GM12878 (cell line): ENCODE measurements around the gene GGNBP2. TPM values are rescaled to one million over a fixed set of nuclear protein-coding genes. Genes with fewer than 3 reads are reported as not detected.
A peak's percentile ranks its signal among the peaks of the same experiment; 100 is the strongest.

ENCODE experiments used
- ATF2 ChIP-seq: IDR thresholded peaks from 2 replicates; pipeline ENCODE4 v1.6.1; 2012; ENCODE audit warnings: low read length, inconsistent platforms
- CBX3 ChIP-seq: fragments of 200-600 bp; sonication (generic); IDR thresholded peaks from 2 replicates; pipeline ENCODE4 v1.6.1; 2016; ENCODE audit warnings: low read depth, borderline replicate concordance
- CEBPZ ChIP-seq: fragments of 150-350 bp; IDR thresholded peaks from 2 replicates; pipeline ENCODE4 v1.6.1; 2016; ENCODE audit warnings: low read depth, low read length
- CHD1 ChIP-seq: IDR thresholded peaks from 2 replicates; pipeline ENCODE4 v1.6.1; 2012; ENCODE audit warnings: low read depth, low read length, improper control_type of control experiment
- IRF3 ChIP-seq: fragments of 450-650 bp; IDR thresholded peaks from 2 replicates; pipeline ENCODE4 v1.6.1; 2014; ENCODE audit warnings: mild to moderate bottlenecking
- JUNB ChIP-seq: IDR thresholded peaks from 2 replicates; pipeline ENCODE4 v1.6.1; 2016; ENCODE audit warnings: antibody characterized with exemption, mild to moderate bottlenecking
- KLF5 ChIP-seq: fragments of 450-650 bp; IDR thresholded peaks from 2 replicates; pipeline ENCODE4 v1.6.1; 2014; ENCODE audit warnings: mild to moderate bottlenecking; ENCODE audit not compliant: partially characterized antibody
- MAX ChIP-seq: IDR thresholded peaks from 2 replicates; pipeline ENCODE4 v1.6.1; 2012; ENCODE audit warnings: low read depth, low read length, improper control_type of control experiment
- MTA2 ChIP-seq: fragments of 450-650 bp; IDR thresholded peaks from 2 replicates; pipeline ENCODE4 v1.6.1; 2016; ENCODE audit warnings: low read depth, mild to moderate bottlenecking, moderate library complexity
- MTA3 ChIP-seq: IDR thresholded peaks from 2 replicates; pipeline ENCODE4 v1.6.1; 2012; ENCODE audit warnings: low read length, inconsistent platforms, borderline replicate concordance
- NKRF ChIP-seq: fragments of 450-650 bp; conservative IDR thresholded peaks from 2 replicates; pipeline ENCODE4 v1.6.1; 2017; ENCODE audit warnings: mild to moderate bottlenecking, moderate library complexity
- PRDM15 ChIP-seq: fragments of 450-650 bp; formaldehyde crosslinking; IDR thresholded peaks from 2 replicates; pipeline ENCODE4 v1.4.0; 2020; ENCODE audit warnings: mild to moderate bottlenecking, moderate library complexity
- SIX5 ChIP-seq: IDR thresholded peaks from 2 replicates; pipeline ENCODE4 v1.6.1; 2011; ENCODE audit warnings: mild to moderate bottlenecking, low read depth, low read length, moderate library complexity; ENCODE audit not compliant: severe bottlenecking
- SPI1 ChIP-seq: IDR thresholded peaks from 2 replicates; pipeline ENCODE4 v1.6.1; 2011; ENCODE audit warnings: low read depth, mild to moderate bottlenecking, low read length, moderate library complexity, borderline replicate concordance; ENCODE audit not compliant: insufficient read depth
- TCF12 ChIP-seq: IDR thresholded peaks from 2 replicates; pipeline ENCODE4 v1.6.1; 2011; ENCODE audit warnings: low read depth, mild to moderate bottlenecking, low read length
- ZNF24 ChIP-seq: fragments of 450-650 bp; IDR thresholded peaks from 2 replicates; pipeline ENCODE4 v1.6.1; 2017; ENCODE audit warnings: antibody characterized with exemption, mild to moderate bottlenecking
- ZNF622 ChIP-seq: fragments of 450-650 bp; IDR thresholded peaks from 2 replicates; pipeline ENCODE4 v1.6.1; 2017; ENCODE audit warnings: mild to moderate bottlenecking, inconsistent platforms
- polyA plus RNA-seq, 11 experiments: library from polyadenylated mRNA; depleted of rRNA in 4 of 11; unstranded in 6 of 11; stranded (reverse) in 5 of 11; fragments of >200 nt; fragmentation: Nextera tagmentation in 4 of 11; fragmentation: Illumina TruSeq in 1 of 11; extraction: Ambion mirVana in 4 of 11; extraction: Trizol in 1 of 11; gene quantifications; 1 replicate in 1 of 11; 2 replicates in 10 of 11; pipeline versions ENCODE4 v1.2.1 to v1.2.3, GENCODE V29; 2011 to 2016; ENCODE audit warnings: inconsistent platforms in 2 of 11, missing spikeins in 2 of 11, low read depth in 1 of 11
- total RNA-seq, 4 experiments: library from RNA; depleted of rRNA in 3 of 4; stranded (reverse); fragments of >200 nt in 3 of 4; fragmentation: Illumina TruSeq in 1 of 4; extraction: Trizol in 1 of 4; gene quantifications; 2 replicates each; pipeline versions ENCODE4 v1.2.1 to v1.2.3, GENCODE V29; 2013 to 2021

Gene GGNBP2
- total and polyA plus RNA-seq, 10 of the 15 experiments (the other 5 are each of a cell fraction or from before 2014, with no cell fraction given) = 36.3 to 82.0 (median 50.0) TPM

GRCh38 chr17:36550491-36551417 is 6.0 kb downstream of the GGNBP2 start (continued):
- TF ChIP-seq IRF3 (no peak), SIX5 (no peak), CHD1 (no peak), KLF5 (no peak), MAX (no peak), TCF12 (no peak), SPI1 (peak; percentile 79), MTA3 (no peak), CEBPZ (no peak), ATF2 (peak; percentile 36; the same call in 1 of the 2 replicates), PRDM15 (CRISPR knock-in tag) (no peak), JUNB (peak; percentile 46; the same call in 1 of the 2 replicates), NKRF (no peak), ZNF24 (no peak), MTA2 (peak; percentile 92), ZNF622 (no peak), CBX3 (no peak)
